Neutrophil (primary cell): ENCODE measurements around the gene KCNA1.
"Not testable (repeated sequence)": the region's sequence is repeated elsewhere in the genome, so short reads cannot be mapped to it uniquely, and the experiment has no call there.

Experiments used
- H3K27ac ChIP-seq: fragments of 200-600 bp; sonication (generic); 2 replicates; pipeline ENCODE4 v1.5.1; 2016; ENCODE audit warnings: mild to moderate bottlenecking, moderate library complexity
- H3K27me3 ChIP-seq: fragments of 200-600 bp; sonication (generic); 2 replicates; pipeline ENCODE4 v1.6.0; 2016; ENCODE audit warnings: mild to moderate bottlenecking
- H3K36me3 ChIP-seq: fragments of 200-600 bp; sonication (generic); 2 replicates; pipeline ENCODE4 v1.5.1; 2017
- H3K4me1 ChIP-seq, 2 experiments: fragments of 200-600 bp in 1 of 2; sonication (generic) in 1 of 2; 1 replicate in 1 of 2; 2 replicates in 1 of 2; pipeline versions ENCODE4 v1.5.1 to v1.6.1; 2013 to 2016; ENCODE audit warnings: low read depth in 1 of 2, low read length in 1 of 2, mild to moderate bottlenecking in 1 of 2, moderate library complexity in 1 of 2; ENCODE audit not compliant: control insufficient read depth in 1 of 2, insufficient read depth in 1 of 2
- H3K4me3 ChIP-seq, 2 experiments: fragments of 200-600 bp in 1 of 2; sonication (generic) in 1 of 2; 1 replicate in 1 of 2; 2 replicates in 1 of 2; pipeline ENCODE4 v1.5.1; 2013 to 2016; ENCODE audit warnings: low read depth in 1 of 2, low read length in 1 of 2, mild to moderate bottlenecking in 1 of 2, moderate library complexity in 1 of 2
- H3K9me3 ChIP-seq: fragments of 200-600 bp; sonication (generic); 2 replicates; pipeline ENCODE4 v1.5.1; 2016
- CTCF ChIP-seq: fragments of 200-600 bp; sonication (generic); IDR thresholded peaks from 2 replicates; pipeline ENCODE4 v1.5.1; 2016; ENCODE audit warnings: antibody characterized with exemption

Gene KCNA1

GRCh38 chr12:4866299-4866698 is 43.4 kb upstream of the KCNA1 start:
- H3K4me3 ChIP-seq: no peak overlapping the region
- no peaks in the 10 kb centered on the region for H3K36me3 ChIP-seq
- no peaks in the 10 kb centered on the region for H3K9me3 ChIP-seq
- no peak for TF ChIP-seq CTCF
- no peaks in the 10 kb centered on the region for H3K4me1 ChIP-seq
- peaks cover 37% of the 10 kb centered on the region for H3K27me3 ChIP-seq
- no peak overlapping the region for H3K27ac ChIP-seq

DNA sequence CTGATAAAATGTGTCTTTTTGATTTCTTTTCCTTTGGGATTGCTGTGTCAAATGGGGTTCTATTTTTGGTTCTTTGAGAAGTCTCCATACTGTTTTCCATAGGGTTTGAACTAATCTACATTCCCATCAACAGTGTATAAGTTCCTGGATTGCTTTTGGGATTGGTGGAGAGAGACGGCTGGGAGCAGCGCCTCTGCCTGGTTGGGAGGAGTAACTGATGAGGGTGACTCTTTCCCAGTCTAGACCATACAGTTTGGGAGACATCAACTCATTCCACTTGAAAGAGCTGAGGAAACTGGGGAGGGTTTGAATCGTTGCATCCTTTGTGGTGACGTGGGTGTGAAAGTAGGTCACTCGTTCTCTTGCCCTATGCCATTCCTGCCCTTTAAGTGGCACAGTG is 42.3 kb upstream of the KCNA1 start:
- TF ChIP-seq CTCF: no peak
- H3K27me3 ChIP-seq: peaks cover 47% of the 10 kb centered on the region

DNA sequence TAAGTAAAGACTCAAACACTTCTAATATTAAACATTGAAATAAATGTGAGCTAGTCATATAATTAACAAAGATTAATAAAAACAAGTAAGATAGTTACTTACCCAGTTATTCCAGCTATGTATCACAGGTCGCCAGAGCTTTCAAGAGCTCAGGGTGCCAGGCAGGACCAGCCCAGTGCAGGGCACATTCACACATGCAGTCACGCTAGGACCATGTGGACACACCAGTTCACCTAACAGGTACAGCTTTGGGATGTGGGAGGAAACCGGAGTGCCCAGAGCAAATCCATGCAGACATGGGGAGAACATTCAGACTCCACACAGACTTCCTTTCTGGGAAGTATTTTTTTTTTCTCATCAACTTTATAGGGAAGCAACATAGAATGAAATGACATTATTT is 39.3 kb upstream of the KCNA1 start:
- Histone ChIP-seq H3K27me3 (peaks cover 42% of the 10 kb centered on the region), H3K4me3 (no peak overlapping the region), H3K4me1 (no peaks in the 10 kb centered on the region), H3K36me3 (no peaks in the 10 kb centered on the region), H3K27ac (no peak overlapping the region), H3K9me3 (no peaks in the 10 kb centered on the region)
- no peak for TF ChIP-seq CTCF

More for the DNA sequence above, 42.3 kb upstream of the KCNA1 start:
- H3K36me3 ChIP-seq: no peaks in the 10 kb centered on the region
- no peaks in the 10 kb centered on the region for H3K9me3 ChIP-seq
- H3K4me1 ChIP-seq: no peaks in the 10 kb centered on the region
- no peak overlapping the region for H3K4me3 ChIP-seq
- H3K27ac ChIP-seq: no peak overlapping the region

GRCh38 chr12:4871514-4871913 is 38.2 kb upstream of the KCNA1 start:
- no peak for TF ChIP-seq CTCF
- Histone ChIP-seq H3K4me1 (no peaks in the 10 kb centered on the region), H3K27me3 (peaks cover 31% of the 10 kb centered on the region), H3K9me3 (no peaks in the 10 kb centered on the region), H3K4me3 (no peak overlapping the region), H3K27ac (no peak overlapping the region), H3K36me3 (no peaks in the 10 kb centered on the region)

DNA sequence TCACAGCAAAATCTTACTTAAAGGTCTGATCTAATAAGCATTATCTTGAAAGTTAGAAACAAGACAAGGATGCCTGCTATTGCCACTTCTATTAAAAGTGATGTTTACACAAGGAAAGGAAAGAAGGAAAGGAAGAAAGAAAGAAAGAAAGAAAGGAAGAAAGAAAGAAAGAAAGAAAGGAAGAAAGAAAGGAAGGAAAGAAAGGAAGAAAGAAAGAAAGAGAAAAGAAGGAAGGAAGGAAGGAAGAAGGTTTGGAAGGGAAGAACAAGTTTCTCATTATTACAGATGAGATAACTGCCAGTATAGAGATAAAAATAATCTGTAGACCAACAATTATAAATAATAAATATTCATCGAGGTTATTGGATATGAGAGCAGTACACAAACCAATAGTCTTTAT is 35.8 kb upstream of the KCNA1 start:
- Histone ChIP-seq H3K27ac (no peak overlapping the region), H3K4me1 (no peaks in the 10 kb centered on the region), H3K36me3 (no peaks in the 10 kb centered on the region), H3K4me3 (no peak overlapping the region), H3K27me3 (peaks cover 13% of the 10 kb centered on the region), H3K9me3 (no peaks in the 10 kb centered on the region)
- TF ChIP-seq CTCF: no peak

DNA sequence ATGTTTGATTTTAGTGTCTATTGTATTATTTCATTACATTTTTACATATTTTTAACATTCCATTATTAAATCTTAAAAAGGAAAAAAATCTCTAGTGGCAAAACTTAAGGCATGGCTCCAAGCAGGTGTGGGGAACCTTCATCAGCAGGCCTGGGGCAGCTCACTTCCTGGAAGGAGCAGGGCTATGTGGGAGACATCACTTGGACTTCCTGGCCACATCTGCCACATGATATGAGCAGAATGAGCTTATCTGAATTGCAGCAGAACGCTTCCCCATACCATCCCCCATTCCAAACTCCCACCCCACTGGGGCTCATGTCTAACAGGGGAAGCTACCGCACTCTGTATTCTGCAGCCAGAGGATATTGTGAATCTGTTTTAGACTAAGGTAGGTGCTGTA is 35.0 kb upstream of the KCNA1 start:
- Histone ChIP-seq H3K4me3 (no peak overlapping the region), H3K36me3 (no peaks in the 10 kb centered on the region), H3K9me3 (no peaks in the 10 kb centered on the region), H3K4me1 (no peaks in the 10 kb centered on the region), H3K27me3 (peaks cover 13% of the 10 kb centered on the region), H3K27ac (no peak overlapping the region)
- no peak for TF ChIP-seq CTCF

GRCh38 chr12:4879481-4879880 is 30.2 kb upstream of the KCNA1 start:
- H3K4me1 ChIP-seq, H3K27ac ChIP-seq, H3K36me3 ChIP-seq, H3K9me3 ChIP-seq, H3K4me3 ChIP-seq: not testable (repeated sequence)
- peaks cover 15% of the 10 kb centered on the region for H3K27me3 ChIP-seq
